Neural crest cell (in vitro differentiated cells): ENCODE results near the gene PGLYRP2. TPM values are rescaled to one million over a fixed set of nuclear protein-coding genes. Genes with fewer than 3 reads are reported as not detected.

Source experiments
- DNase-seq: peaks from one replicate; pipeline ENCODE4 v3.0.0; 2021; ENCODE audit warnings: low read depth, mixed read lengths, low spot score
- H3K27ac Mint-ChIP-seq: one replicate; pipeline ENCODE4 v1.8.0; 2021; ENCODE audit warnings: mild to moderate bottlenecking, mixed read lengths; ENCODE audit not compliant: unreplicated experiment
- H3K27me3 Mint-ChIP-seq: 2 replicates; pipeline ENCODE4 v1.8.0; 2021; ENCODE audit warnings: low read depth, mild to moderate bottlenecking, mixed read lengths
- H3K36me3 Mint-ChIP-seq: 2 replicates; pipeline ENCODE4 v1.8.0; 2021; ENCODE audit warnings: low read depth, mild to moderate bottlenecking, mixed read lengths
- H3K4me1 Mint-ChIP-seq: 2 replicates; pipeline ENCODE4 v1.8.0; 2021; ENCODE audit warnings: mixed read lengths
- H3K4me3 Mint-ChIP-seq: one replicate; pipeline ENCODE4 v1.8.0; 2021; ENCODE audit warnings: mild to moderate bottlenecking, mixed read lengths
- H3K9me3 Mint-ChIP-seq: 2 replicates; pipeline ENCODE4 v1.8.0; 2021; ENCODE audit warnings: mixed read lengths
- CTCF ChIP-seq: fragments of 200-600 bp; sonication (generic); conservative IDR thresholded peaks from 2 replicates; pipeline ENCODE4 v1.5.0; 2021; ENCODE audit warnings: antibody characterized with exemption, mild to moderate bottlenecking
- total RNA-seq: library from RNA; stranded (reverse); gene quantifications from 2 replicates; pipeline ENCODE4 v1.2.1, GENCODE V29; 2021

Gene PGLYRP2
- total RNA-seq, 1 donor from 2014 or later, result not detected

DNA sequence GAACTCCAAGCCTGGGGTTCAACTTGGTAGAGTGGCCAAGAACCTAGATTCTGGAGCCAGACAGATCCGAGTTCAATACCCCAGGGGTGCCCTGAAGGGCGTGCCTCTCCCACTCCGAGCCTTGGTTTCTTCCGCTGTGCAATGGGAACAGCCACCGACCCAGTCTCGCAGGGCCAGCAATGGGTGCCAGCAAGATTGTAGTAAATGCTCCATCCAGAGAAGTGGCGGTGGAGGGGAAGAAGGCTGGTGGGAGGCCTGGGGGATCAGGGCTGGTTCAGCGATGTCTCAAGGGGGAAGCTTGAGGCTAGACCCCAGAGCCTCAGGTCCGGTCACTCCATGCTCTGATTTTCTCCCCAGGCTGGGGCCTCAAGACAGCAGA lies 34.1 kb downstream of the PGLYRP2 start:
- Mint-ChIP-seq H3K27ac (no peak overlapping the region), H3K9me3 (peaks cover under 1% of the 10 kb centered on the region), H3K4me1 (peaks cover 8% of the 10 kb centered on the region), H3K27me3 (no peaks in the 10 kb centered on the region), H3K36me3 (peaks cover 3% of the 10 kb centered on the region), H3K4me3 (no peak overlapping the region)
- TF ChIP-seq CTCF, result no peak
- DNase-seq, result no peak

DNA sequence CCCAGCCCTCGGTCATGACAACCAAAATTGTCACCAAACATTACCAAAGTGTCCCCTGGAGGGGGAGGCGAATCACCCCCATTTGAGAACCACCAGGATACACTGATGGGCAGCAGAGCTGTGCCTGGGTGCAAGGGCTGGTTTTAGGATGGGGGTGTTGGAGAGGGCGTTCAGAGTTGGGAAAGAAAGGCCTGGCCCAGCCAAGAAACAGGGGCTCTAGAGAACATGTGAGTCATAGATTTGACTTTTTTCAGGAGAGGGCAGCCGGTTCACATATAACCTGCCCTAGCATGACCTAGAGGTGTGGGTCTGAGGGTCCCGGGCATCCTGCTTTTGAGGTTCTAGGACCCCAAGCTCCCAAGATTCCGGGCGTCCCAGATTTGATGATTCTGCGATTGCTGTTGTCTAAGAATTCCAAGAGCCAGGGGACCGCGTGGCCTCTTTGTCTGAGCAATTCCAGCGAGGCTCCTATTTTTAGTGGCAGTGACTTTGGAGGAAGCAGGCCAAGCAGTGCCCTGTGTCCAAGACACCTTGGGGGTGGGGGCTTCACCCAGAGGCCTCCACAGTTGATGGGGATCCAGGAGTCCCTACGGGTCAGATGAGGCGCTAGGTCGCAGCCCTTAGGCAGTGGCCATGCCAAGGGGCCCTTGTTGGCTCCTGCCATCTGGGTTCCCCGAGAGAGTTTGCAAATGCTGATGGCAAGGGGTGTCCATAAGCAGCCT lies 34.6 kb downstream of the PGLYRP2 start:
- Mint-ChIP-seq H3K27ac (no peak overlapping the region), H3K4me3 (no peak overlapping the region), H3K4me1 (peaks cover 7% of the 10 kb centered on the region), H3K9me3 (no peaks in the 10 kb centered on the region), H3K27me3 (no peaks in the 10 kb centered on the region), H3K36me3 (peaks cover 3% of the 10 kb centered on the region)
- DNase-seq, result no peak
- no peak for TF ChIP-seq CTCF

- no peak overlapping the region for H3K4me3 Mint-ChIP-seq
- H3K9me3 Mint-ChIP-seq, result no peaks in the 10 kb centered on the region
- no peak for TF ChIP-seq CTCF
- H3K36me3 Mint-ChIP-seq, result peaks cover 3% of the 10 kb centered on the region
- no peaks in the 10 kb centered on the region for H3K27me3 Mint-ChIP-seq
- H3K4me1 Mint-ChIP-seq, result peaks cover 10% of the 10 kb centered on the region
- no peak overlapping the region for H3K27ac Mint-ChIP-seq
- DNase-seq, result no peak
Observed at GRCh38 chr19:15443838-15444237, 35.5 kb downstream of the PGLYRP2 start.

DNA sequence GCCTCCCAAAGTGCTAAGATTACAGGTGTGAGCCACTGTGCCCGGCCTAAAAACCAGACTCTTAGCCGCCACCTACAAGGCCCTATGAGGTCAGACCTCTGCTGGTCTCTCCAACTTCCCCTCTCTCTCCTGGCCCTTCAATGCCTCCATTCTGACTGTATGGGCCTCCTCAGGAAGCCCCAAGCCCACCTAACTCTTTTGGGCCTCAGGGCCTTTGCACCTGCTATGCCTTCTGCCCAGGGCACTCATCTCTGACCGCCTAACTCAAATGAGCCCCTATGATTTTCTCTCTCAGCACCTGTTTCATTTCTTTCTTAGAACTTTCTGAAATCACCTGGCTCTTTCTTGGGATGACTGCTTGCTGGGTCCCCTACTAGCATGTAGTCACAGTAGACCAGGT lies 36.0 kb downstream of the PGLYRP2 start:
- Mint-ChIP-seq H3K4me3 (no peak overlapping the region), H3K4me1 (peaks cover 5% of the 10 kb centered on the region), H3K27me3 (no peaks in the 10 kb centered on the region), H3K9me3 (no peaks in the 10 kb centered on the region), H3K27ac (no peak overlapping the region), H3K36me3 (peaks cover 3% of the 10 kb centered on the region)
- TF ChIP-seq CTCF, result no peak
- DNase-seq, result no peak

GRCh38 chr19:15442142-15442920 lies 37.0 kb downstream of the PGLYRP2 start:
- no peak overlapping the region for H3K27ac Mint-ChIP-seq
- peaks cover 4% of the 10 kb centered on the region for H3K4me1 Mint-ChIP-seq
- no peaks in the 10 kb centered on the region for H3K27me3 Mint-ChIP-seq
- no peak for TF ChIP-seq CTCF
- no peak for DNase-seq
- no peaks in the 10 kb centered on the region for H3K9me3 Mint-ChIP-seq
- H3K4me3 Mint-ChIP-seq, result no peak overlapping the region
- H3K36me3 Mint-ChIP-seq, result peaks cover 1% of the 10 kb centered on the region
